H1 (cell line): Measurements from ENCODE around the gene NPFF. TPM values are rescaled to one million over a fixed set of nuclear protein-coding genes. Genes with fewer than 3 reads are reported as not detected.

Experiments used
- BRCA1 ChIP-seq: IDR thresholded peaks from 2 replicates; pipeline ENCODE4 v1.6.1; 2012; ENCODE audit warnings: low read depth, low read length, improper control_type of control experiment
- JUN ChIP-seq: IDR thresholded peaks from 2 replicates; pipeline ENCODE4 v1.6.1; 2011; ENCODE audit warnings: low read depth, mild to moderate bottlenecking, improper control_type of control experiment, low read length
- POLR2A ChIP-seq, 2 experiments: IDR thresholded peaks; 1 replicate in 1 of 2; 2 replicates in 1 of 2; pipeline ENCODE4 v1.6.1; 2011; ENCODE audit warnings: low read depth in 2 of 2, low read length in 2 of 2, mild to moderate bottlenecking in 2 of 2; ENCODE audit errors: control extremely low read depth in 1 of 2
- POLR2AphosphoS5 ChIP-seq: IDR thresholded peaks from 2 replicates; pipeline ENCODE4 v1.6.1; 2011; ENCODE audit warnings: low read depth, low read length
- polyA plus RNA-seq, 7 experiments: library from polyadenylated mRNA; depleted of rRNA in 3 of 7; stranded (reverse) in 5 of 7; unstranded in 2 of 7; fragments of >200 nt in 5 of 7; fragments of 200-250 nt in 2 of 7; gene quantifications; 1 replicate in 5 of 7; 2 replicates in 1 of 7; 4 replicates in 1 of 7; pipeline versions ENCODE4 v1.2.1 to v1.2.3, GENCODE V29; 2011 to 2013; ENCODE audit warnings: missing spikeins in 2 of 7, mixed read lengths in 2 of 7
- total RNA-seq: library from RNA; stranded (reverse); fragmentation: NEBNext Ultra II Directional; extraction: Animal tissue kit (Norgen Biotek cat#: 25700); gene quantifications from 2 replicates; pipeline ENCODE4 v1.2.1, GENCODE V29; 2021

The NPFF gene
- total and polyA plus RNA-seq, 2 of the 8 experiments (the other 6 are each of a cell fraction or from before 2014, with no cell fraction given), result not detected

- TF ChIP-seq POLR2A (IDR thresholded peaks at IDR 0.05; ENCODE audit: control extremely low read depth in 1 of 2, low read depth in 2 of 2, low read length in 2 of 2) (peak; percentile 46 to 82), BRCA1 (no peak), POLR2AphosphoS5 (peak; percentile 81; the same call in 1 of the 2 replicates), JUN (no peak)
Measured at GRCh38 chr12:53483225-53483978, 23.9 kb downstream of the NPFF start (continued).
